HG03103 (cell line): ENCODE data around the gene PRKCD.

Experiments
- ATAC-seq: cut with Tn5 transposase; IDR thresholded peaks from one replicate; pipeline ENCODE4 v1.9.1; 2021; ENCODE audit warnings: low read depth; ENCODE audit not compliant: unreplicated experiment

Gene PRKCD

GRCh38 chr3:53187430-53187829, 26.4 kb downstream of the PRKCD start:
- ATAC-seq = no peak

GRCh38 chr3:53188136-53188685, 27.2 kb downstream of the PRKCD start:
- ATAC-seq = no peak

DNA sequence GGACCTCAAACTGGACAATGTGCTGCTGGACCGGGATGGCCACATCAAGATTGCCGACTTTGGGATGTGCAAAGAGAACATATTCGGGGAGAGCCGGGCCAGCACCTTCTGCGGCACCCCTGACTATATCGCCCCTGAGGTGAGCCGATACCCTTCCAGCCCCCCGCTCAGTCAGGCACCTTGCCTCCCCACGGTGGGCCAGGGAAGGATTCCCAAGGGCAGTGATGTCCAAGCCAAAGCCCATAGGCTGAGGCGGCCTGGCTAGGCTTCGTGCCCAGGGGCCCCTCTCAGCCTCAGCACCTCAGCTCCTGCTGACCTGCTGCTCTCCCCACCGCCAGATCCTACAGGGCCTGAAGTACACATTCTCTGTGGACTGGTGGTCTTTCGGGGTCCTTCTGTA, 27.7 kb downstream of the PRKCD start:
- ATAC-seq = no peak

DNA sequence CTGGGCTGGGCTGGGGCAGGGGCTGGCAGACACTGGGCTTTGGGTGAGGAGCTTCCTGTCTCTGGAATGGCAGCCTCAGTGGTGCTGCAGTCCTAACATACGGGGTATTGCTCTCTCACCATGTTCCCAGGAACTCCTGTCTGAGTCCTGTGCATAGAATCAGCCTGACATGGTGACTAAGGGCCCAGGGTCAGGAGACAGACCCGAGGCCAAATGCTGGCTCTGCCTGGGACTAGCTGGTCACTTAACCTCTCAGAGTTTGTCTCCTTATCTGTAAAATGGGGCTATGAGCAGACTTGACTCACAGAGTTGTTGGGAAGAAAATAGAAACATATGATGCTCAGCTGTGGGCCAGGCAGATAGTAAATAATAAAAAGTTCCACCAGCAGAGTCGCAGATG, 28.3 kb downstream of the PRKCD start:
- no peak for ATAC-seq

- ATAC-seq = no peak
Measured at GRCh38 chr3:53190659-53191058, 29.6 kb downstream of the PRKCD start.

- no peak for ATAC-seq
Measured at GRCh38 chr3:53191836-53192480, 30.9 kb downstream of the PRKCD start.

DNA sequence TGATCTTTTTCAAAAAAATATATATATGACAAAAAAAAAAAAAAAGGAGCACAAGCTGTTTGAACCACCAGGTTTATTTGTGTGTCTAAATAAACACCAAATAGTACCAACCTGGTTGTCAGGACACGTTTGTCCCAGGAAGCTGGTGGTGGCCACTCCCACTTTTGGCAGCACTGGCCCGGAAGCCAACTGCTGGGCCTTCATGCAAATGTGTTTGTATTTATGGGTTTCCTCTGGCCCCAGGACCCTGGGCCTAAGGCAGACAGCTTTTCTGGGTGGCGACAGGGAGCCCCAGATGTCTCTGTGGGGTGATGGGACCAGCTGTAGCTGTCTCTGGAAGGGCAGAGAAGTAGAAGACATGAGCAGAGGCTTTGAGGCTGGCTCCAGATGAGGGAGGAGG, 31.6 kb downstream of the PRKCD start:
- peak; percentile 42 for ATAC-seq

DNA sequence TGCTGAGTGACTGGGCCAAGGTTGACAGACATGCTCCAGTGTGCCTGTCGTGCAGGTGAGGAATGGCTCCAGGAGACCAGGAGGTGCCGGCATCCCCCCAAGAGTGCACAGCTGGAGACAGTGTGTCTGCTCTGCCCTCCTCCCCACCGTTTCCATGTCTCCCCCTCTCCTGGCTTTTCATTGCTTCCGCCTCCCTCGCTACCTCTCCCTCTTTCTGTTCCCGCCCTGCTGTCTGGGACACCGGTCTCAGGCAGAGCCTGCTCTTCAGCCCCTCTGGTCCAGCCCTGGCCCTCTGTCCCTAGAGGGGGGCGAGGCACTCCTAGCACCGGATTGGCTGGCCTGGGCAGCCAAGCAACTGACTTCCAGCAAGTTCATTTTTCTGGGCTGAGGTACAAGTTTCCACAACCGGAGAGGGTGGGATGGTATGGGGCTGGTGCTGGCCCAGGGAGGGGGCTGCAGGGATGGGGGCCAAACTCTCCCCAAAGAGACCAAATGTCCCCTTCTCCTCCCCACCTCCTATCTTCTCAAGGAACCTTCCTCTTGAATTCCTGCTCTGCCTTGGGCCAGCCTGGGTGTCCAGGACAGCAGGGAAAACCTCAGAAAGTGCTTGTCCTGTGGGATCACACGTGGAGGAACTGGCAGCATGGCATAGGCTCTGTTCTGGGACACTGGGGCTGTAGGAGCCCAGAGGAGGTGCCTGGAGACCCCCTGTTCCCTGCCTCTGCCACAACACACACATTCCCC, 32.6 kb downstream of the PRKCD start:
- no peak for ATAC-seq

- ATAC-seq = no peak
Measured at GRCh38 chr3:53194210-53195065, 33.4 kb downstream of the PRKCD start.

DNA sequence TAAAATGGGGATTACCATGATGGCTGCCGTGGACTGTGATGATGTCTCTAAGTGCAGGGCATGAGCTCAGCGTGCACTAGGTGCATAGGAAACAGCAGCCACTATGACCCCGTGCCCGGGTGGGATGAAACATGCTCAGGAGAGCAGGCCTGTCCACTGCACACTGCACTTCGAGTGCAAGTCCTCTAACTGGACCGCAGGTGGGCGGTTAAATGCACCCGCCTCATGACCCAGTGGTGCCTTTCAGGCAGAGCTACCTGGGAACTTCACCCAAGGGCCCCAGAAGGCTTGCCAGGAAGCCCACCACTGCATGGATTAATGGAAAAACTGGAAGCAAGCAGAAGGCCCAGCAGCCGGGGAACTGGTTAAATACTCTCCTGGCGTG, 34.0 kb downstream of the PRKCD start:
- no peak for ATAC-seq

- ATAC-seq = no peak
Measured at GRCh38 chr3:53195602-53196574, 34.9 kb downstream of the PRKCD start.

DNA sequence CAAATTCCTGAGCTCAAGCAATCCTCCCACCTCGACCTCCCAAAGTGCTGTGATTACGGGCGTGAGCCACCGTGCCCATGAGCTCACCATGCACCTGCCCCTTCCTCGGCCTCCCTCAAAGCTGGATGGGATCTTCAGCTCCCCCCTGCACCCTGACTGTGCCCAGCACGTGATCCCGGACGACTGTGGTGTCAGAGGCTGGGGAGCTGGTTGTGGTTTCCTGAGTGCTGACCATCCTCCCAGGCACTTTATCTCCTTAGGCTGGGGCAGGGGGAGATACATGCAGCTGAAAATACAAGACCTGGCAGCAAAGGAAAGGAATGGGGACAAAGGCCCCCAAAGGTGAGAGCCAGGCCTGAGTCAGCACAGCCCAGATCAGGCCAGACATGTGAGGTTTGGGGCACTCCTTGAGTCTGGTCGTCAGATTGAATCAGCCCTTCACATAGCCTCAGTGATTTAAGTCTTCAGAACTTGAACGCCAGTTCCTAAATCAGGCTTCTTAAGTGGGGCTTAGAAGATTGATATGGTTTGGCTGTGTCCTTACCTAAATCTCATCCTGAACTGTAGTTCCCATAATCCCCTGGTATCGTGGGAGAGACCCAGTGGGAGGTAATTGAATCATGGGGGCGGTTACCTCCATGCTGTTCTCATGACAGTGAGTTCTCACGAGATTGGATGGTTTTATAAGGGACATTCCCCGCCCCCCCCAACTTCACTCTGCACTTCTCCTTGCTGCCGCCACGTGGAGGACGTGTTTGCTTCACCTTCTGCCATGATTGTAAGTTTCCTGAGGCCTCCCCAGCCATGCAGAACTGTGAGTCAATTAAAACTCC, 35.8 kb downstream of the PRKCD start:
- peak; percentile 36 for ATAC-seq

DNA sequence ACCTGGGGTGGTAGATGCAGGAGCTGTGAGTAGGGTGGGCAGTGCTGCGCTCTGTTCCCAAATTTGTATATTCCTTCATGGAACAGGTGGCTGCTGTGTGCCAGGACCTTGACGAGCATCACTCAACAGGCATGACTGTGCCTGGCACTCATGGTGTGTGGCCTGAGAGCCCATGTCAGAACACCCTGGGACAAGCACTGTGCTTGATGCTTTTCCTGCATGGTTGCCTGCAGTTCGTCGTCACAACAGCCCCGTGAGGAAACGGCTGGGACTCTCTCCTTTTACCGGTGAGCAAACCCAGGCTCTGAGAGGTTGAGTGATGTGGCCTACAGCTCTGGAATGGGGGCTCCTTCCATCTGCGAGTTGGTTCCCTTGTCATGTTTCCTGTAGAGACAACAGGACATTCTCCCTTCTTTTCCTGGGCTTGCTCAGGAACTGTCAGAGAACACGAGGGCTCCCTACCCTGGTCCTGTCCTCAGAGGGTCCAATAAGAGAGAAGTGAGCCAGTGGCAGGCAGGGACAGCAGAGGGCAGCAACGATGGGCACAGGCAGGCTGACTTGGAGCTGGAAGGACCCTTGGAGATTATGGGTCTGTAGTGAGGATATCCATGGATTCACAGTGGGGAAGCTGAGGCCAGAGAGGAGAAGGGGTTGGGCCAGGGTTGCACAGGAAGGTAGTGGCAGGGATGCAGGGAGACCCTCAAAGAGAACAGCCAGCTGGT, 37.4 kb downstream of the PRKCD start:
- no peak for ATAC-seq

DNA sequence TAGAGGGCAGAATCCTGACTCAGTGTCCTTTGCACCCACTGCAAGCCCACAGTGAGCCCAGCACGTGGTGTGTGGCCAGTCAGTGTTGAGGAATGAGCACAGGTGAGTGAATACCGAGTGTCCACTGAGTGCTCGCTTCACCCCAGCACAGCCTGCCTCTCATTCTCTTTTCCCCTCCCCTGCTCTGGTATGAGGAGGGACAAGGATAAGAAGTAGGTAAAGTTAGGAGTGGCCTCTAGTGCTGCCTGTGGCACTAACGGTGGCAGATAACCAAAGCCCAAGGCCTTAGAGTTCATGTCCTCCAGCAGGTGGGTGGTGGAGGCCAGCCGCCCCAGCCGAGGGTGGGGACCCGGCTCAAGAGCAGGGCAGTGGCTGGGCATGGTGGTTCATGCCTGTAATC, 38.0 kb downstream of the PRKCD start:
- no peak for ATAC-seq

- ATAC-seq = no peak
Measured at GRCh38 chr3:53199834-53200233, 38.8 kb downstream of the PRKCD start.

DNA sequence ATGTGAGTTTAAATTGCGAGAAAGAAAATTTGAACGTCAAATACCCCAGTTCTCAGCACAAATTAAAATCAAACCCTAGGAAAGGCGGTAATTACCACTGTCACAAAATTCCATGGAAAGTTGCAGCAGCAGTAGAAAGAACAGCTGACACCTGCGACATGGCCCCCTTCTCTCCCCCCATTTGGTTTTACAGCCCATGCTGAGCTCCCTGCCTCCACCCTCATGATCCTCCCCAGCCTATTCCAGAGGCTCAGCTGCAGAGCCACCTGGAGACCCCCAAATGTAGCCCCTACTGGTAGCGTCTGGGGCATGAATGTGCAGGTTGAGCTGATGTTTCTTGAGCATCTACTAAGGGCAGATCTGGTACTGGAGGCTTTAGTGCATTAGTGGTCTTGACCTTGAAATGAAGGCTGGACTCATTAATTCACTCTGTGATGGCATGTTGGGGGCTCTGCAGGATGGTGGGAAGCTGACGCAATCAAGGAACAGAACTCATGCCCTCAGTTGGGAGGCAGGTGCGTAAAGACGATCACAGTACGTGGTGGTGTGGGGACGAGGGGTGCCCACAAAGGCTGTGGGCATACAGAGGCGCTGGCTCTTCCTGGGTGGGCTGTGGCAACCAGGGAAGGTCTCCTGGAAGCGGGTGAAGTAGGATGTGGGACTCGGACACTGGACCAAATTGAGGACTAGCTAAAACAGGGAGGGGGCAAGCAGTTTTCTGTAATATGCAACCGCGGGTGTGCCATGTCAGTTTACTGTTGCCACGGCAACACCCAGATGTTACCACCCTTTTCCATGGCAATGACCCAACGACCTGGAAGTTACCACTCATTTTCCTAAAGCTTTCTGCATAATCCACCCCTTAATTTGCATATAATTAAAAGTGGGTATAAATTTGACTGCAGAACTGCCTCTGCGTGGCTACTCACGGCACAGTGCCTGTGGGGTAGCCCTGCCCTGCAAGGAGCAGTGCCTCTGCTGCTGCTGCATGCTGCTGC, 39.8 kb downstream of the PRKCD start:
- ATAC-seq = no peak

- ATAC-seq = no peak
Measured at GRCh38 chr3:53202331-53203015, 41.5 kb downstream of the PRKCD start.
